Cortex of kidney (tissue), 1 donor: ENCODE measurements around the gene ARMC7.
"Not testable (repeated sequence)": the region's sequence is repeated elsewhere in the genome, so short reads cannot be mapped to it uniquely, and the experiment has no call there.

Source experiments
- DNase-seq: peaks from one replicate; lab custom pipeline; 2025; lab: John Stamatoyannopoulos, UW

ARMC7 gene

GRCh38 chr17:75109407-75110233 lies at the start of gene ARMC7:
Gene ARMC7, plus strand, starts transcription at chr17:75109969. Its CDS starts 320 bp downstream, at chr17:75110289.
- DNase-seq: no peak

GRCh38 chr17:75060434-75061054 lies 49.2 kb upstream of the ARMC7 start:
- DNase-seq: no peak

GRCh38 chr17:75061055-75061438 lies 48.7 kb upstream of the ARMC7 start:
- no peak for DNase-seq

GRCh38 chr17:75061618-75062017 lies 48.2 kb upstream of the ARMC7 start:
- DNase-seq: no peak

- DNase-seq: no peak
Observed at GRCh38 chr17:75063201-75063600, 46.6 kb upstream of the ARMC7 start.

- DNase-seq: no peak
Observed at GRCh38 chr17:75063626-75064025, 46.1 kb upstream of the ARMC7 start.

- DNase-seq: no peak
Observed at GRCh38 chr17:75064040-75064439, 45.7 kb upstream of the ARMC7 start.

- DNase-seq: no peak
Observed at GRCh38 chr17:75064460-75064859, 45.3 kb upstream of the ARMC7 start.

- no peak for DNase-seq
Observed at GRCh38 chr17:75064867-75065561, 44.8 kb upstream of the ARMC7 start.

- DNase-seq: no peak
Observed at GRCh38 chr17:75065562-75066151, 44.1 kb upstream of the ARMC7 start.

- no peak for DNase-seq
Observed at GRCh38 chr17:75067856-75068255, 41.9 kb upstream of the ARMC7 start.

- no peak for DNase-seq
Observed at GRCh38 chr17:75068750-75069149, 41.0 kb upstream of the ARMC7 start.

- no peak for DNase-seq
Observed at GRCh38 chr17:75069783-75070182, 40.0 kb upstream of the ARMC7 start.

GRCh38 chr17:75071478-75072271 lies 38.1 kb upstream of the ARMC7 start:
- not testable (repeated sequence) for DNase-seq

GRCh38 chr17:75072909-75073308 lies 36.9 kb upstream of the ARMC7 start:
- DNase-seq: not testable (repeated sequence)

GRCh38 chr17:75073618-75074047 lies 36.1 kb upstream of the ARMC7 start:
- DNase-seq: no peak

- DNase-seq: no peak
Observed at GRCh38 chr17:75074532-75074931, 35.2 kb upstream of the ARMC7 start.

GRCh38 chr17:75075597-75076336 lies 34.0 kb upstream of the ARMC7 start:
- no peak for DNase-seq

- no peak for DNase-seq
Observed at GRCh38 chr17:75077072-75077495, 32.7 kb upstream of the ARMC7 start.

GRCh38 chr17:75077496-75078283 lies 32.1 kb upstream of the ARMC7 start:
- no peak for DNase-seq
